HUES6 (cell line): ENCODE data around the gene MAST2.
"Not testable (repeated sequence)": the region's sequence is repeated elsewhere in the genome, so short reads cannot be mapped to it uniquely, and the experiment has no call there.

Experiments
- H3K27ac ChIP-seq: 2 replicates; pipeline ENCODE4 v1.7.0; 2013; ENCODE audit warnings: low read depth, mild to moderate bottlenecking, low read length, inconsistent platforms
- H3K27me3 ChIP-seq: 2 replicates; pipeline ENCODE4 v1.6.1; 2013; ENCODE audit warnings: low read length; ENCODE audit not compliant: control insufficient read depth, insufficient read depth
- H3K36me3 ChIP-seq: 2 replicates; pipeline ENCODE4 v1.6.1; 2013; ENCODE audit warnings: low read length; ENCODE audit not compliant: control insufficient read depth, insufficient read depth
- H3K4me1 ChIP-seq: 2 replicates; pipeline ENCODE4 v1.6.1; 2013; ENCODE audit warnings: low read length; ENCODE audit not compliant: control insufficient read depth, insufficient read depth
- H3K4me3 ChIP-seq: 2 replicates; pipeline ENCODE4 v1.5.1; 2013; ENCODE audit warnings: low read depth, low read length
- H3K9ac ChIP-seq: one replicate; pipeline ENCODE4 v1.6.1; 2013; ENCODE audit warnings: mild to moderate bottlenecking, low read length
- H3K9me3 ChIP-seq: 2 replicates; pipeline ENCODE4 v1.6.1; 2013; ENCODE audit warnings: low read depth, low read length; ENCODE audit not compliant: control insufficient read depth, insufficient read depth

MAST2 gene

DNA sequence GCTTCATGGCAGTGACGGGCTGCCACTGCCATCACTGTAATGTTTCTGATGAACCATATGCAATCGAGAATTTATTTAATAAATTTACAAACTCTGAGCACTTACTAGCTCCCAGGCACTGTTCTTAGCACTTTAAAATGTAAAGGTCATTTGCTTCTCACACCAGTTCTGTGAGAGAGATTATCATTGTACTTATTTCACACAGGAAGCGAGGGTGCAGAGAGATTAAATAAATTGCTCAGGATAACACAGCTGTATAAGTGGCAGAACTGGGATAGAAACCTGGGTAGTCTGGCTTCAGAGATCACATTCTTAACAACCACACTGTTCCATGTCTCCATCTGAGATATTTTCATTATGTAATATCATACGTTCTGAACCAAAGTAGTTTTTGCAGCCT lies 119.9 kb downstream of the MAST2 start:
- Histone ChIP-seq H3K9me3 (no peaks in the 10 kb centered on the region), H3K4me3 (no peak overlapping the region), H3K27ac (no peak overlapping the region), H3K27me3 (no peaks in the 10 kb centered on the region), H3K4me1 (peaks cover 53% of the 10 kb centered on the region), H3K9ac (no peak overlapping the region), H3K36me3 (no peaks in the 10 kb centered on the region)

DNA sequence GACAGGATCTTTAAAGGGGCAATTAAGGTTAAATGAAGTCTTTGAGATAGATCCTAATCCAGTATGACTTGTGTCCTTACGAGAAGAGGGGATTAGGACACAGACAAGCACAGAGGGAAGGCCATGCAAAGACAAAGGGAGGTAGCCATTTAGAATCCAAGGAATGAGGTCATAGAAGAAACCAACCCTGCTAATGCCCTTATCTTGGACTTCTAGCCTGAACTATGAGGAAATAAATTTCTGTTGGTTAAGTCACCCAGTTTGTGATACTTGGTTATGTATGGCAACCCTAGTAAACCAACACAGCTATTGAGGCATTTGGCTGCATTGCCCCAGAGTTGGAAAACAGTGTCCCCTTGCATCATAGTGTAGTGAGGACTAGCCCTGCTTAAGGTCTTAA lies 121.3 kb downstream of the MAST2 start:
- Histone ChIP-seq H3K9me3 (no peaks in the 10 kb centered on the region), H3K4me1 (peaks cover 67% of the 10 kb centered on the region), H3K27ac (peak overlapping the region; percentile 16; the same call in 1 of the 2 replicates), H3K27me3 (no peaks in the 10 kb centered on the region), H3K4me3 (no peak overlapping the region), H3K36me3 (no peaks in the 10 kb centered on the region), H3K9ac (no peak overlapping the region)

DNA sequence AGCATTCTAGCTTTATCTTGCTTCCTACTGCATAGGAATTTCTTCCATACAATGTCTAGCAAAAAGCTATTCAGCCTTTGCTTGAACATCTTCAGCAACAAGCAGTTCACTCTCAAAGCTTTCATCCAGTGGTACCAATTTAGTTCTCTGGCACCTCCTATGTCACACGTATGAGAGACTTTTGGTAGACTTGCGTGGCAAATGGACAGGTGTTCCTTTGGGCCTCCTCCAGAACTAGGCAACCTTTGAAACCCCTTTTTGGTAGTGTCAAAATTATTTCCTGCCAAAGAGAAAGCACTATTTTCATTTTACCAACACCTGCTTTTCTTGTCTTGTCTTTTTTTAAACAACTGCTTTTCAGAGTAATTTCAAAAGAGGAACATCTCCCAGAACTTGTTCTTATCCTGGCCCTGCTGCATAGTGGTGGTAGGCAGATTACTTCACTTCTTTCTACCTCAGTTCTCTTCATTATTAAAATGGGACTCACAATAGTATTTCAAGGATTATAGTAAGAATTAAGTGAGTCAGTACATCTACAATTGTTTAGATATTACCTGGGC lies 122.4 kb downstream of the MAST2 start:
- H3K4me1 ChIP-seq, result peaks cover 76% of the 10 kb centered on the region
- no peaks in the 10 kb centered on the region for H3K27me3 ChIP-seq
- H3K27ac ChIP-seq, result peak overlapping the region; percentile 68; the same call in 1 of the 2 replicates
- H3K4me3 ChIP-seq, result peak overlapping the region; percentile 42
- H3K9ac ChIP-seq, result peak overlapping the region; percentile 38
- H3K9me3 ChIP-seq, result no peaks in the 10 kb centered on the region
- H3K36me3 ChIP-seq, result no peaks in the 10 kb centered on the region

DNA sequence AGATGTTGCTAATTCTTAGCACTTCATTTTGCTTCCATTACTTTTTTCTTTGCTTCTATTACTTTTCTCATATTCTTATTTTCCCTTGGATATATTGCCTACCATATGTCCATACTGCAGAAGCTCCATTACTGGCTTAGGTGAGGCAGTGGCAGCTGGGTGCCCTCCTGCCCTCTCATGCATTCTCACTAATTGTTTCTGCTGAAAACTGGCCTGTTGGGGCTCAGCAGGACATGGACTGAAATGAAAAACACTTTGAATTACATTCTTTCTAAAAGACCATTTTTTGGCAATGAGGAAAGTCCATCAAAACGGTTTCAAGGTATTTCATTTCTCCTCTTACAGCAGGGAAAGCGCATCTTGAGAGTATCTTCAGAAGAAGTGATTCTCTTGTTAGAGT lies 122.9 kb downstream of the MAST2 start:
- peak overlapping the region; percentile 38 for H3K9ac ChIP-seq
- no peaks in the 10 kb centered on the region for H3K9me3 ChIP-seq
- no peaks in the 10 kb centered on the region for H3K36me3 ChIP-seq
- H3K4me1 ChIP-seq, result peaks cover 78% of the 10 kb centered on the region
- no peaks in the 10 kb centered on the region for H3K27me3 ChIP-seq
- H3K4me3 ChIP-seq, result peak overlapping the region; percentile 42
- H3K27ac ChIP-seq, result peak overlapping the region; percentile 68

DNA sequence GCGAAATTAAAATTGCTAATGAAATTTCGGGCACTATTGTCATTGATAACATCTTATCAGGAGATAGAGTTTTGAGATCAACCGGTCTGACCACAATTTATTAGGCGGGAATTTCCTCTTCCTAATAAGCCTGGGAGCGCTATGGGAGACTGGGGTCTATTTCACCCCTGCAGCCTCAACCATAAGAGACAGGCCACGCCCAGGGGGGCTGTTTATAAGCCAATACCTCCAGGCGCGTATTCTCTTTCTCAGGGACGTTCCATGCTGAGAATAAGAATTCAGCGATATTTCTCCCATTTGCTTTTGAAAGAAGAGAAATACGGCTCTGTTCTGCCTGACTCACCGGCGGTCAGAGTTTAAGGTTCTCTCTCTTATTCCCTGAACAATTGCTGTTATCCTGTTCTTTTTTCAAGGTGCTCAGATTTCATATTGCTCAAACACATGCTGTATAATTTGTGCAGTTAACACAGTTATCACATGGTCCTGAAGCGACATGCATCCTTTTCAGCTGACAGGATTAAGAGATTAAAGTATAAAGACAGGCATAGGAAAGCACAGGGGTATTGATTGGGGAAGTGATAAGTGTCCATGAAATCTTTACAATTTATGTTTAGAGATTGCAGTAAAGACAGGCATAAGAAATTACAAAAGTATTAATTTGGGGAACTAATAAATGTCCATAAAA lies 124.0 kb downstream of the MAST2 start:
- Histone ChIP-seq H3K9ac (peak overlapping the region; percentile 52), H3K4me1 (peaks cover 68% of the 10 kb centered on the region), H3K4me3 (peak overlapping the region; percentile 39), H3K27ac (peak overlapping the region; percentile 67; the same call in 1 of the 2 replicates)
- H3K27me3 ChIP-seq, H3K36me3 ChIP-seq, H3K9me3 ChIP-seq: not testable (repeated sequence)

DNA sequence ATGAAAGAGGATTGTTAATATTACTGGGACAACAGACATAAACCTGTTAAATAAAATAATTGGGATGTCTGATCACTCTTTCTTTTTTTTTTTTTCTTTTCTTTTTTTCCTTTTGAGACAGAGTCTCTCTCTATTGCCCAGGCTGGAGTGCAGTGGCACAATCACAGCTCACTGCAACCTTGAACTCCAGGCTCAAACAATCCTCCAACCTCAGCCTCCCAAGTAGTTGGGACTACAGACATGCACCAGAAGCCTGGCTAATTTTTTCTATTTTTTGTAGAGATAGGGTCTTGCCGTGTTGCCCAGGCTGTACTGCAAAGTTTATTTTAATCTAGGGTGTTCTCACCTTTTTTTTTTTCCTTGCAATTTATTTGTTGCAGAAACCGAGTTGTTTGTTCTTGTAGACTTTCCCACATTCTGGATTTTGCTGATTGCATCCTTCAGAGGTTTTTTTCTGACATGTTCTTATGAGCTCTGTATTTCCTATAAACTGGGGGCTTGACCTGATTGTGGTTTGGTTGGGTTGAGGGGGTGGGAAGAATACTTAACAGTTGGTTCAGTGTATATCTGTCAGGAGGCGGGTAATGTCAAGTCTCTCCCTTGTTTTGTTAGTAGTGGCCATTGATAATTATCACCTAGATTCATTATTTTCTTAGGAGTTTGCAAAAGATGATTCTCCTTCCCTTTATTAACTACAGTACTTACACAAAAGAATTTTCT lies 125.2 kb downstream of the MAST2 start:
- H3K27ac ChIP-seq, result peak overlapping the region; percentile 67; the same call in 1 of the 2 replicates
- H3K4me3 ChIP-seq, result no peak overlapping the region
- H3K36me3 ChIP-seq, result no peaks in the 10 kb centered on the region
- no peaks in the 10 kb centered on the region for H3K9me3 ChIP-seq
- H3K9ac ChIP-seq, result peak overlapping the region; percentile 43
- peaks cover 61% of the 10 kb centered on the region for H3K4me1 ChIP-seq
- no peaks in the 10 kb centered on the region for H3K27me3 ChIP-seq

DNA sequence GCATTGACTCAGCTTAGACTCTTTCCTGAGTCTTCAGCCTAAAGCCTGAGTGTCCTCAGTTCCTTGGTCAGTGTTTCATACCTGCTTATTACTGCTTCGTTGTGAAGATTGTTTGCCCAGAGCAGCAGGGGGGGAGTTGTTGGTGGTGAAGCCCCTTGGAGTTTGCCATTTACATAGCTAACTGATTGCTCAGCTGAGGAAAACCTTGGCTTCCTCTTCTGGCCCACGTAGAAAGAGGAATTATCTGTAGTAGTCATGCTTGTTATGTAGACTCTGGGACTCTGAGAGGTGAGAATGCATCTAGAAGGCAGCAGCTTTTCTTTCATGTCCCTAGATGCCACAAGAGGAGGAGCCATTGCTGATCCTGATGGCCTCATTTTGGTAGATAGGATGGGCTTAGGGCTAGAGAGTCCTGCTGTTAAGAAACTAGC lies 125.9 kb downstream of the MAST2 start:
- peak overlapping the region; percentile 43 for H3K9ac ChIP-seq
- H3K27ac ChIP-seq, result peak overlapping the region; percentile 67; the same call in 1 of the 2 replicates

DNA sequence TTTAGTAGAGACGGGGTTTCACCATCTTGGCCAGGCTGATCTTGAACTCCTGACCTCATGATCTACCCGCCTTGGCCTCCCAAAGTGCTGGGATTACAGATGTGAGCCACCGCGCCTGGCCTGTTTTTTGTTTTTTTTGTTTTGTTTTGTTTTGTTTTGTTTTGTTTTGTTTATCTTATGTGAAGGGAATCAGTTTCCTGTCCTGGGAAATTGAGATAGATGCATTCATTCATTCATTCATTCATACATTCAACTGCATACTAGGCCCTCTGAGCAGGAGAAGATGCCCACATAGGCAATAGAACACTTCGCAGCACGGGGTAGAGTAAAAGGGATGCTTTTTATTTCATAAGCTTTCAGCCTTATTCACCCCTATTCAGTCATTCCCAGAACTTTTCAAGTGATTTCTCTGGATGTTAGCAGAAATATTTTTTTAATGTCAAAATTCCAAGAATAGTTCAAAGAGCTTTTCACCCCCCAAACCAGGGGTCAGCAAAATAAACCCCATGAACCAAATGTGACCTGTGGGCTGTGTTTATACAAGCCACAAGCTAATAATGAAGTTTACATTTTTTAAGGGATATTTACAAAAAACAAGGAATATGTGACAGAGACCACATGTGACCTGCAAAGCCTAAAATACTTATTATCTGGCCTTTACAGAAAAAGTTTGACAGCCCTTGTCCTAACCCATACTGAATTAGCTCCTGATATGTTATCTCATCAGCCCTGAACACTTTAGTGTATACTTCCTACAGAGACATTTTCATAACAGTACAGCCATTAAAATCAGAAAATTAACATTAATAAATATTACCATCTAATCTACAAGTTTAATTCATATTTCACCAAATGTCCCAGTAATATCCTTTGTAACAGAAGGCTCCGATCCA lies 127.1 kb downstream of the MAST2 start:
- peaks cover 45% of the 10 kb centered on the region for H3K4me1 ChIP-seq
- no peak overlapping the region for H3K4me3 ChIP-seq
- H3K36me3 ChIP-seq, result no peaks in the 10 kb centered on the region
- no peak overlapping the region for H3K27ac ChIP-seq
- no peak overlapping the region for H3K9ac ChIP-seq
- H3K9me3 ChIP-seq, result no peaks in the 10 kb centered on the region
- H3K27me3 ChIP-seq, result no peaks in the 10 kb centered on the region

More for the DNA sequence above, 125.9 kb downstream of the MAST2 start:
- peaks cover 57% of the 10 kb centered on the region for H3K4me1 ChIP-seq
- no peak overlapping the region for H3K4me3 ChIP-seq
- no peaks in the 10 kb centered on the region for H3K9me3 ChIP-seq
- H3K27me3 ChIP-seq, result no peaks in the 10 kb centered on the region
- H3K36me3 ChIP-seq, result no peaks in the 10 kb centered on the region

DNA sequence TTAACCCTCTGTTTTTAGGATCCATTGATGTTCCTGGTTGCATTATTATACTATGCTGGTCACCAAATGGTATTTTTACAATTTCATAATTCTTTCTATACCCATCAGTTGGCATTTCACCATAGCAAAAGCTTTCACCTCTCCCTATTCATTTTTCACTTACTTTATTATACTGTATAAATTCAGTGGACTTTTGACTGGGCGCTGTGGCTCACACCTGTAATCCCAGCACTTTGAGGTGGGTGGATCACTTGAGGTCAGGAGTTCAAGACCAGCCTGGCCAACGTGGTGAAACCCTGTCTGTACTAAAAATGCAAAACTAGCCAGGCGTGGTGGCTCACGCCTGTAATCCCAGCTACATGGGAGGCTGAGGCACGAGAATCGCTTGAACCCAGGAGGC lies 128.8 kb downstream of the MAST2 start:
- H3K9ac ChIP-seq, H3K9me3 ChIP-seq, H3K27ac ChIP-seq, H3K36me3 ChIP-seq, H3K4me3 ChIP-seq, H3K27me3 ChIP-seq: not testable (repeated sequence)
- H3K4me1 ChIP-seq, result peaks cover 40% of the 10 kb centered on the region

DNA sequence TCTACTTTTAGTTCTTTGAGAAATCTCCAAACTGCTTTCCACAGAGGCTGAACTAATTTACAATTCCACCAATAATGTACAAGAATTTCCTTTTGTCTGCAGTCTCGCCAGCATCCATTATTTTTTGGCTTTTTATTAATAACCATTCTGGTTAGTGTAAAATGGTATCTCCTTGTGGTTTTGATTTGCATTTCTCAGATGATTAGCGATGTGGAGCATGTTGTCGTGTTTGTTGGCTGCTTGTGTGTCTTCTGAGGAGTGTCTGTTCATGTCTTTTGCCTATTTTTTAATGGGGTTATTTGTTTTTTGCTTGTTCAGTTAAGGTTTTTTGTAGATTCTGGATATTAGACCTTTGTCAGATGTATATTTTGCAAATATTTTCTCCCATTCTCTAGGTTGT lies 131.5 kb downstream of the MAST2 start:
- Histone ChIP-seq H3K9ac (no peak overlapping the region), H3K9me3 (no peaks in the 10 kb centered on the region), H3K27me3 (no peaks in the 10 kb centered on the region), H3K36me3 (no peaks in the 10 kb centered on the region), H3K4me3 (no peak overlapping the region), H3K4me1 (peaks cover 19% of the 10 kb centered on the region), H3K27ac (no peak overlapping the region)
